ENCODE results near the gene LRTM1. TPM values are rescaled to one million over a fixed set of nuclear protein-coding genes. Genes with fewer than 3 reads are reported as not detected.

Gene LRTM1
- total RNA-seq, 1 donor from 2014 or later: not detected

GRCh38 chr3:54888162-54888561 lies 39.7 kb downstream of the LRTM1 start:
- TF ChIP-seq CTCF (IDR thresholded peaks at IDR 0.05; ENCODE audit: insufficient read depth, low read depth, low read length): no peak
- TF ChIP-seq EZH2 (IDR thresholded peaks at IDR 0.05; ENCODE audit: insufficient read depth, low read length): no peak
- FAIRE-seq (no peak), DNase-seq (ENCODE audit: low read depth) (no peak)
- H3K4me1 Mint-ChIP-seq (ENCODE audit: low read depth, unreplicated experiment): peaks cover 25% of the 10 kb centered on the region
- H3K27ac Mint-ChIP-seq (ENCODE audit: unreplicated experiment): no peak overlapping the region
- H3K27ac ChIP-seq (ENCODE audit: low read depth, low read length): no peak overlapping the region
- H3K4me1 ChIP-seq (ENCODE audit: insufficient read depth, low read length): peaks cover 19% of the 10 kb centered on the region
- no peak overlapping the region for H3K4me2 ChIP-seq (ENCODE audit: low read length)
- no peak overlapping the region for H3K4me3 ChIP-seq (ENCODE audit: insufficient read depth, low read depth, low read length)
- no peaks in the 10 kb centered on the region for H4K20me1 ChIP-seq (ENCODE audit: insufficient read depth, low read length)
- H3K79me2 ChIP-seq (ENCODE audit: insufficient read depth, low read length): no peaks in the 10 kb centered on the region
- H2AFZ ChIP-seq (ENCODE audit: low read depth, low read length): no peak overlapping the region
- H3K27me3 ChIP-seq (ENCODE audit: insufficient read depth, low read length): no peaks in the 10 kb centered on the region
- H3K9ac ChIP-seq (ENCODE audit: low read length): no peak overlapping the region
- no peaks in the 10 kb centered on the region for H3K36me3 ChIP-seq (ENCODE audit: insufficient read depth, low read length)
- no peaks in the 10 kb centered on the region for H3K9me3 Mint-ChIP-seq (ENCODE audit: unreplicated experiment)
- H3K9me3 ChIP-seq (ENCODE audit: insufficient read depth, low read depth, low read length): no peaks in the 10 kb centered on the region
- no peaks in the 10 kb centered on the region for H3K36me3 Mint-ChIP-seq (ENCODE audit: low read depth, unreplicated experiment)
- peaks cover 2% of the 10 kb centered on the region for H3K27me3 Mint-ChIP-seq (ENCODE audit: low read depth, unreplicated experiment)
- no peak overlapping the region for H3K4me3 Mint-ChIP-seq (ENCODE audit: unreplicated experiment)

- no peaks in the 10 kb centered on the region for H3K79me2 ChIP-seq (ENCODE audit: insufficient read depth, low read length)
- H3K27ac ChIP-seq (ENCODE audit: low read depth, low read length): peak overlapping the region; percentile 66
- no peaks in the 10 kb centered on the region for H3K9me3 ChIP-seq (ENCODE audit: insufficient read depth, low read depth, low read length)
- no peak for TF ChIP-seq CTCF (IDR thresholded peaks at IDR 0.05; ENCODE audit: insufficient read depth, low read depth, low read length)
- TF ChIP-seq EZH2 (IDR thresholded peaks at IDR 0.05; ENCODE audit: insufficient read depth, low read length): no peak
- Mint-ChIP-seq H3K4me1 (ENCODE audit: low read depth, unreplicated experiment) (peaks cover 14% of the 10 kb centered on the region), H3K9me3 (ENCODE audit: unreplicated experiment) (no peaks in the 10 kb centered on the region), H3K27ac (ENCODE audit: unreplicated experiment) (peak overlapping the region; percentile 56), H3K4me3 (ENCODE audit: unreplicated experiment) (no peak overlapping the region), H3K36me3 (ENCODE audit: low read depth, unreplicated experiment) (no peaks in the 10 kb centered on the region), H3K27me3 (ENCODE audit: low read depth, unreplicated experiment) (no peaks in the 10 kb centered on the region)
- no peaks in the 10 kb centered on the region for H3K36me3 ChIP-seq (ENCODE audit: insufficient read depth, low read length)
- H3K4me1 ChIP-seq (ENCODE audit: insufficient read depth, low read length): peaks cover 13% of the 10 kb centered on the region
- H4K20me1 ChIP-seq (ENCODE audit: insufficient read depth, low read length): no peaks in the 10 kb centered on the region
- peak overlapping the region; percentile 58 for H3K9ac ChIP-seq (ENCODE audit: low read length)
- no peaks in the 10 kb centered on the region for H3K27me3 ChIP-seq (ENCODE audit: insufficient read depth, low read length)
- H3K4me3 ChIP-seq (ENCODE audit: insufficient read depth, low read depth, low read length): no peak overlapping the region
- peak overlapping the region; percentile 53 for H3K4me2 ChIP-seq (ENCODE audit: low read length)
- FAIRE-seq (peak; percentile 97), DNase-seq (ENCODE audit: low read depth) (peak; percentile 98)
- H2AFZ ChIP-seq (ENCODE audit: low read depth, low read length): peak overlapping the region; percentile 21
Measured at GRCh38 chr3:54882129-54882833, 45.6 kb downstream of the LRTM1 start.

- Mint-ChIP-seq H3K36me3 (ENCODE audit: low read depth, unreplicated experiment) (no peaks in the 10 kb centered on the region), H3K4me1 (ENCODE audit: low read depth, unreplicated experiment) (peaks cover 18% of the 10 kb centered on the region), H3K9me3 (ENCODE audit: unreplicated experiment) (no peaks in the 10 kb centered on the region), H3K27me3 (ENCODE audit: low read depth, unreplicated experiment) (no peaks in the 10 kb centered on the region), H3K4me3 (ENCODE audit: unreplicated experiment) (no peak overlapping the region), H3K27ac (ENCODE audit: unreplicated experiment) (no peak overlapping the region)
- H3K36me3 ChIP-seq (ENCODE audit: insufficient read depth, low read length): no peaks in the 10 kb centered on the region
- no peaks in the 10 kb centered on the region for H3K27me3 ChIP-seq (ENCODE audit: insufficient read depth, low read length)
- H3K4me1 ChIP-seq (ENCODE audit: insufficient read depth, low read length): peaks cover 13% of the 10 kb centered on the region
- H4K20me1 ChIP-seq (ENCODE audit: insufficient read depth, low read length): no peaks in the 10 kb centered on the region
- H3K4me2 ChIP-seq (ENCODE audit: low read length): no peak overlapping the region
- H3K9me3 ChIP-seq (ENCODE audit: insufficient read depth, low read depth, low read length): no peaks in the 10 kb centered on the region
- H3K4me3 ChIP-seq (ENCODE audit: insufficient read depth, low read depth, low read length): no peak overlapping the region
- H3K27ac ChIP-seq (ENCODE audit: low read depth, low read length): no peak overlapping the region
- no peak for DNase-seq (ENCODE audit: low read depth)
- no peak overlapping the region for H3K9ac ChIP-seq (ENCODE audit: low read length)
- H3K79me2 ChIP-seq (ENCODE audit: insufficient read depth, low read length): no peaks in the 10 kb centered on the region
- TF ChIP-seq EZH2 (IDR thresholded peaks at IDR 0.05; ENCODE audit: insufficient read depth, low read length) (no peak), CTCF (IDR thresholded peaks at IDR 0.05; ENCODE audit: insufficient read depth, low read depth, low read length) (no peak)
- FAIRE-seq: no peak
- H2AFZ ChIP-seq (ENCODE audit: low read depth, low read length): peak overlapping the region; percentile 18
Measured at GRCh38 chr3:54878145-54878544, 49.7 kb downstream of the LRTM1 start.
